SU-DHL-6 (cell line): Measurements from ENCODE around the gene DTYMK.

ENCODE experiments used
- CTCF ChIP-seq: fragments of 200-600 bp; sonication (generic); IDR thresholded peaks from one replicate; pipeline ENCODE4 v1.5.1; 2017; ENCODE audit warnings: antibody characterized with exemption, mild to moderate bottlenecking, low read length, moderate library complexity; ENCODE audit not compliant: insufficient read depth, poor library complexity, severe bottlenecking
- EZH2phosphoT487 ChIP-seq: fragments of 200-600 bp; sonication (generic), shearing (Covaris generic); conservative IDR thresholded peaks from 2 replicates; pipeline ENCODE4 v1.6.1; 2018; ENCODE audit warnings: mild to moderate bottlenecking, antibody characterized with exemption, low read length, moderate library complexity, mixed read lengths

GRCh38 chr2:241658296-241658695 is 28.3 kb downstream of the DTYMK start:
- TF ChIP-seq CTCF: no peak
- no peak for TF ChIP-seq EZH2phosphoT487
